Panc1 (cell line): Measurements from ENCODE around the gene CACNA1E. TPM values are rescaled to one million over a fixed set of nuclear protein-coding genes. Genes with fewer than 3 reads are reported as not detected.

ENCODE experiments used
- ATAC-seq: fragments of 200-7000 bp; cut with Tn5 transposase; 2 replicates; pipeline ENCODE4 v1.9.1; 2020; ENCODE audit warnings: mild to moderate bottlenecking, moderate library complexity
- BruUV-seq: library from RNA; stranded (reverse); fragments of 400-500 nt; replicated peaks from 2 replicates; lab custom pipeline; 2021; lab: Mats Ljungman, UMichigan
- CTCF ChIA-PET: fragments of 300-600 bp; sonication (Branson Sonifier 250); formaldehyde crosslinking; loops from one replicate; lab custom pipeline; 2022; ENCODE audit warnings: antibody characterized with exemption; lab: Charles Lee
- POLR2A ChIA-PET: fragments of 300-600 bp; sonication (Branson Sonifier 250); formaldehyde crosslinking; loops from one replicate; lab custom pipeline; 2022; ENCODE audit warnings: antibody characterized with exemption; lab: Charles Lee
- DNase-seq: peaks from one replicate; pipeline ENCODE4 v3.0.0-alpha.2; 2010; ENCODE audit warnings: low read depth, low spot score
- H3K27ac ChIP-seq: 2 replicates; pipeline ENCODE4 v1.5.1; 2011; ENCODE audit warnings: mild to moderate bottlenecking, low read length, inconsistent platforms
- H3K27me3 ChIP-seq: fragments of 200-500 bp; sonication (Bioruptor generic); 2 replicates; pipeline ENCODE4 v1.6.0; 2014; ENCODE audit warnings: low read length, inconsistent platforms; ENCODE audit not compliant: control insufficient read depth, insufficient read depth
- H3K36me3 ChIP-seq: fragments of 200-500 bp; sonication (Bioruptor generic); 2 replicates; pipeline ENCODE4 v1.5.1; 2014; ENCODE audit warnings: inconsistent platforms, mild to moderate bottlenecking, low read length, moderate library complexity; ENCODE audit not compliant: control insufficient read depth, insufficient read depth
- H3K4me1 ChIP-seq: 2 replicates; pipeline ENCODE4 v1.5.1; 2011; ENCODE audit warnings: inconsistent platforms, mild to moderate bottlenecking, low read length, moderate library complexity; ENCODE audit not compliant: control insufficient read depth, insufficient read depth
- H3K4me3 ChIP-seq, 2 experiments: 2 replicates each; pipeline ENCODE4 v1.5.1; 2011 to 2012; ENCODE audit warnings: low read depth in 2 of 2, low read length in 2 of 2, mild to moderate bottlenecking in 2 of 2, inconsistent platforms in 1 of 2, moderate library complexity in 1 of 2
- H3K9me3 ChIP-seq: fragments of 200-500 bp; sonication (Bioruptor generic); 2 replicates; pipeline ENCODE4 v1.5.1; 2014; ENCODE audit warnings: low read depth, mild to moderate bottlenecking, inconsistent platforms, low read length, moderate library complexity; ENCODE audit not compliant: control insufficient read depth, insufficient read depth
- CTCF ChIP-seq: fragments of 450-650 bp; IDR thresholded peaks from 2 replicates; pipeline ENCODE4 v1.5.1; 2017; ENCODE audit warnings: mild to moderate bottlenecking
- POLR2AphosphoS5 ChIP-seq: IDR thresholded peaks from 2 replicates; pipeline ENCODE4 v1.6.1; 2012; ENCODE audit warnings: mild to moderate bottlenecking, low read depth, low read length, moderate library complexity
- REST ChIP-seq, 2 experiments: IDR thresholded peaks; 2 replicates each; pipeline ENCODE4 v1.6.1; 2011 to 2012; ENCODE audit warnings: low read depth in 2 of 2, control low read depth in 1 of 2, low read length in 1 of 2, mild to moderate bottlenecking in 1 of 2, moderate library complexity in 1 of 2; ENCODE audit not compliant: insufficient read depth in 1 of 2
- SIN3A ChIP-seq: IDR thresholded peaks from 2 replicates; pipeline ENCODE4 v1.6.1; 2012; ENCODE audit warnings: low read depth, mild to moderate bottlenecking, low read length, moderate library complexity, borderline replicate concordance; ENCODE audit not compliant: insufficient read depth
- TCF7L2 ChIP-seq: IDR thresholded peaks from 2 replicates; pipeline ENCODE4 v1.6.1; 2011; ENCODE audit warnings: mild to moderate bottlenecking, low read depth, low read length, inconsistent platforms
- in situ Hi-C: cut with HindIII; loops from 2 replicates; pipeline ENCODE4 v1.10.0; 2016; ENCODE audit warnings: low sequenced_read_pairs, low pct_unique_long_range_greater_than_20kb
- intact Hi-C: fragments of 100-400 bp; cut with micrococcal nuclease; formaldehyde crosslinking; loops from one replicate; pipeline ENCODE4 v1.10.0; 2022; ENCODE audit not compliant: unreplicated experiment
- total RNA-seq: library from RNA; stranded (reverse); gene quantifications from one replicate; pipeline ENCODE4 v1.2.1, GENCODE V29; 2021; ENCODE audit not compliant: unreplicated experiment

CACNA1E gene
- total RNA-seq, 1 experiment from 2014 or later, result not detected

GRCh38 chr1:181807251-181807650 lies 323.9 kb downstream of the CACNA1E start:
- in situ Hi-C loops, result no loop called here
- Histone ChIP-seq H3K4me1 (no peaks in the 10 kb centered on the region), H3K27ac (no peak overlapping the region), H3K27me3 (no peaks in the 10 kb centered on the region; the same call in 1 of the 2 replicates), H3K4me3 (no peak overlapping the region), H3K36me3 (no peaks in the 10 kb centered on the region), H3K9me3 (no peaks in the 10 kb centered on the region)
- DNase-seq (no peak), ATAC-seq (no peak)
- TF ChIP-seq REST (IDR thresholded peaks at IDR 0.05; ENCODE audit: insufficient read depth in 1 of 2, low read depth in 2 of 2, low read length in 1 of 2), result no peak
- TF ChIP-seq SIN3A, result no peak
- no peak for TF ChIP-seq TCF7L2
- no peak for TF ChIP-seq POLR2AphosphoS5
- no peak for TF ChIP-seq CTCF
- intact Hi-C loops, result no loop called here
- BruUV-seq, result no TSS peak
- ChIA-PET CTCF (no interaction called here), POLR2A (no interaction called here)

GRCh38 chr1:181809991-181810545 lies 326.8 kb downstream of the CACNA1E start:
- POLR2A ChIA-PET, result no interaction called here
- in situ Hi-C loops, result no loop called here
- H3K27ac ChIP-seq, result no peak overlapping the region

More at GRCh38 chr1:181809991-181810545, 326.8 kb downstream of the CACNA1E start:
- DNase-seq (no peak), ATAC-seq (no peak)
- CTCF ChIA-PET, result no interaction called here
- BruUV-seq, result no TSS peak
- H3K36me3 ChIP-seq, result no peaks in the 10 kb centered on the region
- H3K4me1 ChIP-seq, result no peaks in the 10 kb centered on the region
- intact Hi-C loops, result no loop called here
- no peaks in the 10 kb centered on the region; the same call in 1 of the 2 replicates for H3K27me3 ChIP-seq
- TF ChIP-seq REST (IDR thresholded peaks at IDR 0.05; ENCODE audit: insufficient read depth in 1 of 2, low read depth in 2 of 2, low read length in 1 of 2), result no peak
- no peak for TF ChIP-seq SIN3A
- no peak for TF ChIP-seq TCF7L2
- no peak for TF ChIP-seq POLR2AphosphoS5
- TF ChIP-seq CTCF, result no peak
- no peaks in the 10 kb centered on the region for H3K9me3 ChIP-seq
- H3K4me3 ChIP-seq, result no peak overlapping the region
